NB4 (cell line): ENCODE results near the gene DENND2C.

Experiments
- POLR2A ChIP-seq: IDR thresholded peaks from 2 replicates; pipeline ENCODE4 v1.6.1; 2011; ENCODE audit warnings: mild to moderate bottlenecking; ENCODE audit not compliant: insufficient read length; ENCODE audit errors: extremely low read depth
- TF ChIP-seq, protein P1 (sequence below): IDR thresholded peaks from one replicate; pipeline ENCODE4 v1.5.1; 2012; ENCODE audit warnings: low read depth, low read length
- TF ChIP-seq, protein P2 (sequence below): IDR thresholded peaks from 2 replicates; pipeline ENCODE4 v1.6.1; 2011; ENCODE audit warnings: low read depth, low read length

DNA sequence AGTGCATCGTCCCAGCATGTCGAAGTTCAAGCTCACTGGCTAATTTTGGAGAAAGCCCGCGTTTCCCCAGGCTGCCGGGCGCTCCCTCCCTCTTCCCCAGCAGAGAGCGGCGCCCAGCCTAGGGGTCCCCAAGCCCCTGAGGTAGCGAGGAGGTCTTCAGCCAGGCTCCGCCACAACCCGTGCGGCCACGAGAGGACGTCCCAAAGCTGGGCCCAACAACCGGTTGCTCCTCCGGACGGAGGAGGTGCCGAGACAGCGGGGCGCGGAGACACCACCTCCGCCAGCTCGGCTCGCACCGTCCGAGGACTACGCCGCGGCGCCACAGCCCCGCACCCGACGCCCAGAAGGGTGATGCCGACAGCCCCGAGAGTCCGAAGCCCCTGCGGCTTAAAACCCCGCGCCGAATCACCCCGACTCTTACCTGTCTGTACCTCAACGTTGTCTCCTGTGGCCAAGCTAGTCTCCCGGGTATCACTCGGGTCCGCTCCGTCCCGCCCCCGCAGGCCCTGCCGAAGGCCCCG lies at the start of gene DENND2C:
- TF ChIP-seq, protein P1, sequence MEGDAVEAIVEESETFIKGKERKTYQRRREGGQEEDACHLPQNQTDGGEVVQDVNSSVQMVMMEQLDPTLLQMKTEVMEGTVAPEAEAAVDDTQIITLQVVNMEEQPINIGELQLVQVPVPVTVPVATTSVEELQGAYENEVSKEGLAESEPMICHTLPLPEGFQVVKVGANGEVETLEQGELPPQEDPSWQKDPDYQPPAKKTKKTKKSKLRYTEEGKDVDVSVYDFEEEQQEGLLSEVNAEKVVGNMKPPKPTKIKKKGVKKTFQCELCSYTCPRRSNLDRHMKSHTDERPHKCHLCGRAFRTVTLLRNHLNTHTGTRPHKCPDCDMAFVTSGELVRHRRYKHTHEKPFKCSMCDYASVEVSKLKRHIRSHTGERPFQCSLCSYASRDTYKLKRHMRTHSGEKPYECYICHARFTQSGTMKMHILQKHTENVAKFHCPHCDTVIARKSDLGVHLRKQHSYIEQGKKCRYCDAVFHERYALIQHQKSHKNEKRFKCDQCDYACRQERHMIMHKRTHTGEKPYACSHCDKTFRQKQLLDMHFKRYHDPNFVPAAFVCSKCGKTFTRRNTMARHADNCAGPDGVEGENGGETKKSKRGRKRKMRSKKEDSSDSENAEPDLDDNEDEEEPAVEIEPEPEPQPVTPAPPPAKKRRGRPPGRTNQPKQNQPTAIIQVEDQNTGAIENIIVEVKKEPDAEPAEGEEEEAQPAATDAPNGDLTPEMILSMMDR = no peak
- no peak for TF ChIP-seq POLR2A
- TF ChIP-seq, protein P2, sequence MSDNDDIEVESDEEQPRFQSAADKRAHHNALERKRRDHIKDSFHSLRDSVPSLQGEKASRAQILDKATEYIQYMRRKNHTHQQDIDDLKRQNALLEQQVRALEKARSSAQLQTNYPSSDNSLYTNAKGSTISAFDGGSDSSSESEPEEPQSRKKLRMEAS = no peak
